Measurements from ENCODE around the gene MRTFA.
A peak's percentile ranks its signal among the peaks of the same experiment; 100 is the strongest.
"Not testable (repeated sequence)": the region's sequence is repeated elsewhere in the genome, so short reads cannot be mapped to it uniquely, and the experiment has no call there.

The MRTFA gene

DNA sequence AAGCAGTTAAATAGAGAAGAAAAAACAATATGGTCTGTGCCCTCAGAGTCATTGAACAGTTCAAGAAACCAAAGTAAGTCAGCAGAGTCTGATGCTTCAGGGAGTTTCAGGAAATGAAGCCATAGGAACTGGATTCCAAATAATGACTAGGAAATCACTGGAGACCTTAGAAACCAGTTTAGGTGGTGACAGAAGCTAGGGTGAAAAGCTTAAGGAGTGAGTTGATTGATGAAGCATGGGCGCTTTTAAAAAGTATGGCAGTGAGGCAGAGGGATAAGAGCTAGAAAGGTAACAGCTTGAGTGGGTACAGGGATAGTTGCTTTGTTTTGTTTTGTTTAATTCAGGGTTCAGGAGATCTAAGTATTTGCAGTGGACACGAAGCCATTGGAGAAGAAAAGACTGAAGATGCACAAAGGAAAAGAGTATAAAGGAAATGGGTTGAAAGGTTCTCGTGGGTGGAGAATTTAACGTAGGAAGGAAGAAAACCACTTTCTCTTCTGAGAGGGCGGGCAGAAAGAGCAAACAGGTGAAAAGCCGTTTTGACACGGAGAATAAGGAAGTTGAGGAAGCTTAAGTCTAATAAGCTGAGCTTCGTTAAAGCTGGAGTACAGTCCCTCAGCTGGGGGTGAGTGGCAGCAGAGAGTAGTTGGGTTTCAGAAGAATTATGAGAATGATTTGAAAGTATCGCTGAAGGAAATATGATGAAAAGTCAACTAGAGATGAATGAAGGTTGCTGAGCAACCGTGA lies 251.3 kb downstream of the MRTFA start:
- DNase-seq: no peak

DNA sequence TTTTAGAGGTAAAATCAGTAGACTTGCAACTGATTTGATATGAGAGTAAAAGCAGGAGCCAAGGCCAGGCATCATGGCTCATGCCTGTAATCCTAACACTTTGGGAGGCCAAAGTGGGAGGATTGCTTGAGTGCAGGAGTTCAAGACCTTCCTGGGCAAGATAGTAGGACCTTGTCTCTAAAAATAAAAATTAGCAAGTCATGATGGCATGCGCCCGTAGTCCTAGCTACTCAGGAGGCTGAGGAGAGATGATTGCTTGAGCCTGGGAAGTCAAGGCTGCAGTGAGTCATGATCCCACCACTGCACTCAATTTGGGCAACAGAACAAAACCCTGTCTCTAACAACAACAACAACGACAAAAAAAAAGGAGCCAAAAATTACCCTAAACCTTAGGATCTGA lies 252.6 kb downstream of the MRTFA start:
- DNase-seq: peak; percentile 31

DNA sequence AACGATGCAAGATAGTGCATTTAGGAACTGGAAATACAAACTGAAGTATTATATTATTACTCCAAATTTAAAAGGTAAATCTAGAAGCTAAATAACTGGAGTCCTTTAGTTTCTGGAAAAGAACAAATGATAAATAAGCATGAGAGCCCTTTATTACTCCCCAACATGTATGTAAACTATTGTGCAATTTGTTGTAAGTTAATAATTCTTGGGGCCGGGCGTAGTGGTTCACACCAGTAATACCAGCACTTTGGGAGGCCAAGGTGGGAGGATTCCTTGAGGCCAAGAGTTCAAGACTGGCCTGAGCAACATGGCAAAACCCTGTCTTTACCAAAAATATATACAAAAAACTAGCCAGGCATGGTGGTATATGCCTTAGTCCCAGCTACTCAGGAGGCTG lies 255.1 kb downstream of the MRTFA start:
- no peak for DNase-seq

DNA sequence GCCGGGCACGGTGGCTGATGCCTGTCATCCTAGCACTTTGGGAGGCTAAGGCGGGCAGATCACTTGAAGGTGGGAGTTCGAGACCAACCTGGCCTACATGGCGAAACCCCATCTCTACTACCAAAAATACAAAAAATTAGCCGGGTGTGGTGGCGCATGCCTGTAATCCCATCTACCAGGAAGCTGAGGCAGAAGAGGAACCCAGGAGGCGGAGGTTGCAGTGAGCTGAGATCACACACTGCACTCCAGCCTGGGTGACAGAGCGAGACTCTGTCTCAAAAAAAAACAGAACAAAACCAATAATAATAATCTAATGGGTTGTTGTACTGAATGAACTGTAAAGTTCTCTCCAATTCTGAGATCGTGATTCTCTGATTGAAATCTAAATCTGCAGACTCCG lies 258.1 kb downstream of the MRTFA start:
- not testable (repeated sequence) for DNase-seq

DNA sequence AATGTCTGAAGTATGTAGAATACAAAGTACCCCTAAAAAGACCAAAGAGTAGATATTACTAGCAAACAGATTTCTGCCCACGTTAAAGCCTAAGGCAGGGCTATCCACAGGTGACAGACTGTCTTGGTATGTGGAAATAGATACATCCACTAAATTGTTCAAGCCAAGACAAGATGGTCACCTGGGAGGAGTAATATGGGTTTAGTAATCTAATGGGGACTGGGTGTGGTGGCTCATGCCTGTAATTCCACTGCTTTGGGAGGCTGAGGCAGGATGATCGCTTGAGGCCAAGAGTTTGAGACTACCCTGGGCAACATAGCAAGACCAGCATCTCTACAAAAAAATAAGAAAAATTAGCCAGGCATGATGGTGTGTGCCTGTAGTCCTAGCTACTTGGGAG lies 258.6 kb downstream of the MRTFA start:
- no peak for DNase-seq

DNA sequence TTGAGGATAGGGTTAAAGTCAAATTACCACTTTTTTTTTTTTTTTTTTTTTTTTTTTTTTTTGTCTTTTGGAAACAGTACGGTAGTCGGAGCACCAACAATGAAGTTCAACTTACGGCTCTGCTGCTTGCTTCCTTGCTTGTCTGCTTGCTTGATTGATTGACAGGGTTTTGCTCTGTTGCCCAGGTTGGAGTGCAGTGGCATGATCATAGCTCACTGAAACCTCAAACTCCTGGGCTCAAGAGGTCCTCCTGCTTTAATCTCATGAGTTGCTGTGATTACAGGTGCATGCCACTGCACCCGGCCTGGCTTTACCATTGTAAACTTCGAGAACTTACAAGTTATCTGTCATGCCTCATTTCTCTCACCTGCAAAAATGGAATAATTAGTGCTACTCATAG lies 260.4 kb downstream of the MRTFA start:
- no peak for DNase-seq

DNA sequence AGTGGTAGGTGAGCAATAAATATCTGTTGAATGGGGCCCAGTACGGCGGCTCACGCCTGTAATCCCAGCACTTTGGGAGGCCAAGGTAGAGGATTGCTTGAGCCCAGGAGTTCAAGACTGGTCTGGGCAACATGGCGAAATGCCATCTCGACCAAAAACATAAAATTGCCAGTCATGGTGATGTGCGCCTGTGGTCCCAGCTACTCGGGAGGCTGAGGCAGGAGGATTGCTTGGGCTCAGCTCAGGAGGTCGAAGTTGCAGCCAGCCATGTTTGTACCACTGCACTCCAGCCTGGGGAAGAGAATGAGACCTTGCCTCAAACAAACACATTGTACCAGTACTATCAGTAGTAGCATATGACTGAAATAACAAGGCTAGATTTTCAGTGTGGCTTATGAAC lies 262.0 kb downstream of the MRTFA start:
- no peak for DNase-seq

DNA sequence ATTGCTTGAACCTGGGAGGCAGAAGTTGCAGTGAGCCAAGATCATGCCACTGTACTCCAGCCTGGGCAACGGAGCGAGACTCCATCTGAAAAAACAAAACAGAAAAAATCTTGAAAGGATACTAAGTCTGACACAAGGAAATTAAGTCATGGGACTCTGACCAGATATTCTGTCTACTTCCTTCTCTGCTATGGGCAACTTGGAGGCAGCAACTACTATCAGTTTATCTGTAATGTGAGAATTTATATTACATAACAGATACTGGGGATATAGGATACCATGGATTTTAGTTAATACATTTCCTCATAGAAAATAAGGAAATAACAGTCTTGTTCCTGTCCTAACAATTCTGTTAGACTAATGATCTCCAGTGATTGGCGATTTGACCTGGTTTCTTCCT lies 267.7 kb downstream of the MRTFA start:
- no peak for DNase-seq

DNA sequence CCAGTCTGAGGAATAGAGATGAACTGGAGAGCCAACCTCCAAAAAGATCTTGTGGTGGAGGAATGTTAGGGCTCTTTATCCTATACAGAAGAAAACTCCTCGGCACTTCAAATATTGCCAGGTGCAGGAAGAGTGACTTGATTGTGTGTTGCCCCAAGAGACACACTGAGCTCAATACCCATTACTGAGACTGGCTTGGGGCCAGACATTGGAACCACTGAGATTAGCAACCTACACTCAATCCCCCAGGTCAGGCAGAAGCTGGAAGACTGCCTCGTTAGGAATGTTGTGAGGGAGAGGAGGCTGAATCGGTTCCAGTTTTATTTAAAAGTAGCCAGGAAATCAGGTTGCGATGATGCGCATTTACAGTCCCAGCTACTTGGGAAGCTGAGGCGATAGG lies 268.5 kb downstream of the MRTFA start:
- DNase-seq: no peak

DNA sequence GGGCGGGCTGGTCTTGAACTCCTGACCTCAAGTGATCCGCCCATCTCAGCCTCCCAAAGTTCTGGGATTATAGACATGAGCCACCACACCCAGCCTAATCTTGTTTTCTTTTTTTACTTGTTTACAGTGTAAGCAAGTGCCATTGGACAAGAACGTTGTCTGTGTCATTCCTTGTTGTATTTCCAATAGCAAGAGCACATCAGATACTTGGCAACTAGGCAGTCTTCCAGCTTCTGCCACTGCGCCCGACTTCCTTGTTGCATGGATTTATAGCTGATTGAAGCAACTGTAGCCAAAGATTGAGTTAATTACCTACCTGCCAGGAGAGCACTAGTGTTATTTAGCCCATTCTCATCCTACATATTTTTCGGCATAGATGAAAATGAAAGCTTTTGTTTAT lies 269.2 kb downstream of the MRTFA start:
- DNase-seq: no peak

DNA sequence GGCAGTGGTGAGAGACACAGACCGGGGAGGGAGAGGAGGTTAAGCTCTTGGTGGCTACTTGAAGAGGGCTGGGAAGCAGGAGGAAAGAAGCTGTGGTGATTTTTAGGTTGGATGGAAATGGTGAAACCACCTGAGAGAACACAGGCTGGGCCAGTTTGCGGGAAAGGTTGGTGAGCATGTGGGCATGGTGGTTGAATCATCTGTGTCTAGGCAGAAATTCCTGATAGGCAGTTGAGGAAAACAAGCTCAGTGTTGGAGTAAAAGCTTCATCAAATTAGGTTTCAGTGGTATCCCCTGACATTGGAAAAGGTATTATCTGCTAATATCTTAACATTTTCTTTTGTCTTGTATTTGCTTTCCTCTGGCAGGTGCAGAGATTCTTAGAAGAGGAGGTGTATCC lies 270.5 kb downstream of the MRTFA start:
- DNase-seq: no peak

DNA sequence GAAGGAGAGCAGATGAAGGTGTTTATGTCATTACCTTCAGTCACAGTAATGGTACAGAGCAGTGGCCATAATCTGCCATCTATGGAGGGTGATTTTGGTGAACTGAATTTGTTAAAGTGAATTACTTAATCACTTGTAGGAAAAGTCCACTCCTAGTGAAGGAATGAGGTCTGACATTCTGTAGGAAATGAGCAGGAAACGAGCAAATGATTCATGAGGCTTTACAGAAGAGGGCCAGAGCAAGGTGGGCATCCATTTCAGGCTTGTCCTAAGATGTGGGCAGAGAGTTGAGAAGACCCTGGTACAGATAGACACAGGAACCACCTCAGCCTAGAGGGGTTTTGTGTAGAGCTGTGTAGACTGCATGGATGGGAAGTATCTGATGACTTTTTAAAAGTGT lies 272.1 kb downstream of the MRTFA start:
- DNase-seq: no peak

DNA sequence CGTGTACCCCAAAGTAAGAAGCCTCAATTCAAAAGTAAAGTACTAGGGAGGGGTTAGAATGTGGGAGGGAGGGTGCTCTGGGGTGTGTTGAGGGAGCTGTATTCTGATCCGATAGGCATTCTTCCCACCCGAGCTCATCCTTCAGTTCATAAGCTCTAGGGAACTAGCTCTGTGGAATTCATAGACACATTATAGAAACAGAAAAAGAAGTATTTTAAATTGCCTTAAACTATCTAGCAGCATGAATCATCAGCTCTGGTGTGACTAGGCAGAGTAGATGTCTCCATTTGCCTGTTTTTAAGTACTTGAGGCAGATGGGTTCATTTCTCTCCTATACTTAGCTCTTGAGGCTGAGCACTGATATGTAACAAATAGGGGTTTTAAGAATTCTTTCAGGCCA lies 273.5 kb downstream of the MRTFA start:
- DNase-seq: peak; percentile 75

DNA sequence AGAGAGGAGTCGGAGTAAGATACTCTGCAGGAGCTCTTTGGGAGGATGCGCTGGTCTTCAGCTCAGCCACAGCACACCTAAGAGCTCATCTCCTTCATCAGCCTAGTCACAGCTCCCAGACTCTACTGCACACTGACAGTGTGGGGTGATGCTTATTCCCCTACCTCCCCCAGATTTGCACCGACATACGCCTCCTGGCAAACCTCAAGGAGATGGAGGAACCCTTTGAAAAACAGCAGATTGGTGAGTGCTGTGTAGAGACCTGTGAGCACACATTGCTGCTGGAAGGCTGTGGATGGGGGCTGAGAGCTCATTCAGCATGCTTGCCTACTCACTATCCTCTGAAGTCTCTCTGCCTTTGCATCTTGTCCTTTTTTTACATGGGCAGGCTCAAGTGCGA lies 275.4 kb downstream of the MRTFA start:
- DNase-seq: no peak
